ENCODE measurements around the gene SRCIN1. TPM values are rescaled to one million over a fixed set of nuclear protein-coding genes. Genes with fewer than 3 reads are reported as not detected.

SRCIN1 gene
- total RNA-seq, 3 donors from 2014 or later = 4.2 to 10.8 (median 8.8) TPM

- Histone ChIP-seq H3K9me3 (peaks cover 0 to 7% of the 10 kb centered on the region in 2 donors), H3K4me3 (no peak overlapping the region), H3K4me1 (peaks cover 0 to 10% of the 10 kb centered on the region in 2 donors), H3K36me3 (no peaks in the 10 kb centered on the region), H3K27me3 (peaks cover 3 to 25% of the 10 kb centered on the region in 2 donors), H3K27ac (no peak overlapping the region)
- TF ChIP-seq POLR2A (IDR thresholded peaks at IDR 0.05) (no peak), CTCF (IDR thresholded peaks at IDR 0.05) (no peak), POLR2AphosphoS5 (IDR thresholded peaks at IDR 0.05) (no peak)
- DNase-seq (ENCODE audit: low spot score in 2 of 2) = no peak
- intact Hi-C loops (cut with DNase I; ENCODE audit: low total_unique reads) = no loop called here
These were observed 3.7 kb upstream of the SRCIN1 start for GRCh38 chr17:38609280-38610031.

GRCh38 chr17:38608648-38609047, 2.9 kb upstream of the SRCIN1 start:
- Histone ChIP-seq H3K27ac (no peak overlapping the region), H3K9me3 (peaks cover 0 to 7% of the 10 kb centered on the region in 2 donors), H3K4me1 (peaks cover 0 to 10% of the 10 kb centered on the region in 2 donors), H3K27me3 (peaks cover 3 to 25% of the 10 kb centered on the region in 2 donors), H3K36me3 (no peaks in the 10 kb centered on the region), H3K4me3 (no peak overlapping the region)
- DNase-seq (ENCODE audit: low spot score in 2 of 2) = peak; percentile 84 to 86
- intact Hi-C loops (cut with DNase I; ENCODE audit: low total_unique reads) = no loop called here
- TF ChIP-seq POLR2A (IDR thresholded peaks at IDR 0.05) (no peak), CTCF (IDR thresholded peaks at IDR 0.05) (no peak), POLR2AphosphoS5 (IDR thresholded peaks at IDR 0.05) (no peak)

- Histone ChIP-seq H3K9me3 (peaks cover 0 to 4% of the 10 kb centered on the region in 2 donors), H3K4me1 (peaks cover 0 to 17% of the 10 kb centered on the region in 2 donors), H3K4me3 (peak overlapping the region; percentile 45 to 83 (median 63)), H3K27me3 (peaks cover 3 to 25% of the 10 kb centered on the region in 2 donors), H3K36me3 (no peaks in the 10 kb centered on the region), H3K27ac (peak overlapping the region; percentile 72 to 85)
- DNase-seq (ENCODE audit: low spot score in 2 of 2) = no peak
- intact Hi-C loops (cut with DNase I; ENCODE audit: low total_unique reads) = no loop called here
- no peak for TF ChIP-seq POLR2AphosphoS5 (IDR thresholded peaks at IDR 0.05)
- no peak for TF ChIP-seq CTCF (IDR thresholded peaks at IDR 0.05)
- TF ChIP-seq POLR2A (IDR thresholded peaks at IDR 0.05) = no peak
These were observed 1.2 kb upstream of the SRCIN1 start for GRCh38 chr17:38606646-38607611.

GRCh38 chr17:38605411-38605840, 326 bp downstream of the SRCIN1 start:
- peak overlapping the region; percentile 45 to 83 (median 63) for H3K4me3 ChIP-seq
- intact Hi-C loops (cut with DNase I; ENCODE audit: low total_unique reads) = no loop called here
- H3K36me3 ChIP-seq = no peaks in the 10 kb centered on the region
- TF ChIP-seq POLR2A (IDR thresholded peaks at IDR 0.05) (no peak), POLR2AphosphoS5 (IDR thresholded peaks at IDR 0.05) (no peak), CTCF (IDR thresholded peaks at IDR 0.05) (no peak)
- no peak for DNase-seq (ENCODE audit: low spot score in 2 of 2)
- H3K27me3 ChIP-seq = peaks cover under 1 to 25% of the 10 kb centered on the region in 2 donors
- H3K9me3 ChIP-seq = no peaks in the 10 kb centered on the region
- peak overlapping the region in 1 of 2 donors; percentile 85 for H3K27ac ChIP-seq
- peaks cover 0 to 20% of the 10 kb centered on the region in 2 donors for H3K4me1 ChIP-seq

Measured in breast epithelium (tissue), 4 donors.